Measurements from ENCODE around the gene CALCOCO1. TPM values are rescaled to one million over a fixed set of nuclear protein-coding genes. Genes with fewer than 3 reads are reported as not detected.

CALCOCO1 gene
- total RNA-seq, 1 experiment from 2014 or later, result 27.0 TPM

DNA sequence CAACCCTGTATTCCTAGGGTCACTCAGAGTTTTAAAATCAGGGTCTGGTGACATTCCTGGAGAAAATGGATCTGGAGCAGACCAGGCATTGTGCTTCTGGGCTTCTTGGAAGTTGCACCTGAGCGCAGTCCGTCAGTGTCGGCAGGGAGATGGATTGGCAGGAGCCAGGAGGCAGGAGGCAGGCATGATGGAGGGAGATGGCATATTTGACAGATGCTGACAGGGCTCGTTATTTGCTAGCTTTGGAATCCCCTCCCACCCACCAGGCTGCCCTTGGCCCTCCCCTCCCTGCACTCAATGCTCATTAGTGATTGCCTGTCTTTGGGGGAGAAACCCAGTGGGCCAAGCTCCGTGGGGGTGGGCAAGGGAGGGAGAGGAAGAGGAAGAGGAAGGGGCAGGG is 19.8 kb upstream of the CALCOCO1 start (continued):
- TF ChIP-seq, protein P1, sequence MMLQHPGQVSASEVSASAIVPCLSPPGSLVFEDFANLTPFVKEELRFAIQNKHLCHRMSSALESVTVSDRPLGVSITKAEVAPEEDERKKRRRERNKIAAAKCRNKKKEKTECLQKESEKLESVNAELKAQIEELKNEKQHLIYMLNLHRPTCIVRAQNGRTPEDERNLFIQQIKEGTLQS (CRISPR knock-in tag; conservative IDR thresholded peaks at IDR 0.05), result no peak
- TF ChIP-seq, protein P2, sequence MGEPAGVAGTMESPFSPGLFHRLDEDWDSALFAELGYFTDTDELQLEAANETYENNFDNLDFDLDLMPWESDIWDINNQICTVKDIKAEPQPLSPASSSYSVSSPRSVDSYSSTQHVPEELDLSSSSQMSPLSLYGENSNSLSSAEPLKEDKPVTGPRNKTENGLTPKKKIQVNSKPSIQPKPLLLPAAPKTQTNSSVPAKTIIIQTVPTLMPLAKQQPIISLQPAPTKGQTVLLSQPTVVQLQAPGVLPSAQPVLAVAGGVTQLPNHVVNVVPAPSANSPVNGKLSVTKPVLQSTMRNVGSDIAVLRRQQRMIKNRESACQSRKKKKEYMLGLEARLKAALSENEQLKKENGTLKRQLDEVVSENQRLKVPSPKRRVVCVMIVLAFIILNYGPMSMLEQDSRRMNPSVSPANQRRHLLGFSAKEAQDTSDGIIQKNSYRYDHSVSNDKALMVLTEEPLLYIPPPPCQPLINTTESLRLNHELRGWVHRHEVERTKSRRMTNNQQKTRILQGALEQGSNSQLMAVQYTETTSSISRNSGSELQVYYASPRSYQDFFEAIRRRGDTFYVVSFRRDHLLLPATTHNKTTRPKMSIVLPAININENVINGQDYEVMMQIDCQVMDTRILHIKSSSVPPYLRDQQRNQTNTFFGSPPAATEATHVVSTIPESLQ (CRISPR knock-in tag; IDR thresholded peaks at IDR 0.05), result no peak
- TF ChIP-seq, protein P3, sequence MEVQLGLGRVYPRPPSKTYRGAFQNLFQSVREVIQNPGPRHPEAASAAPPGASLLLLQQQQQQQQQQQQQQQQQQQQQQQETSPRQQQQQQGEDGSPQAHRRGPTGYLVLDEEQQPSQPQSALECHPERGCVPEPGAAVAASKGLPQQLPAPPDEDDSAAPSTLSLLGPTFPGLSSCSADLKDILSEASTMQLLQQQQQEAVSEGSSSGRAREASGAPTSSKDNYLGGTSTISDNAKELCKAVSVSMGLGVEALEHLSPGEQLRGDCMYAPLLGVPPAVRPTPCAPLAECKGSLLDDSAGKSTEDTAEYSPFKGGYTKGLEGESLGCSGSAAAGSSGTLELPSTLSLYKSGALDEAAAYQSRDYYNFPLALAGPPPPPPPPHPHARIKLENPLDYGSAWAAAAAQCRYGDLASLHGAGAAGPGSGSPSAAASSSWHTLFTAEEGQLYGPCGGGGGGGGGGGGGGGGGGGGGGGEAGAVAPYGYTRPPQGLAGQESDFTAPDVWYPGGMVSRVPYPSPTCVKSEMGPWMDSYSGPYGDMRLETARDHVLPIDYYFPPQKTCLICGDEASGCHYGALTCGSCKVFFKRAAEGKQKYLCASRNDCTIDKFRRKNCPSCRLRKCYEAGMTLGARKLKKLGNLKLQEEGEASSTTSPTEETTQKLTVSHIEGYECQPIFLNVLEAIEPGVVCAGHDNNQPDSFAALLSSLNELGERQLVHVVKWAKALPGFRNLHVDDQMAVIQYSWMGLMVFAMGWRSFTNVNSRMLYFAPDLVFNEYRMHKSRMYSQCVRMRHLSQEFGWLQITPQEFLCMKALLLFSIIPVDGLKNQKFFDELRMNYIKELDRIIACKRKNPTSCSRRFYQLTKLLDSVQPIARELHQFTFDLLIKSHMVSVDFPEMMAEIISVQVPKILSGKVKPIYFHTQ (CRISPR knock-in tag; IDR thresholded peaks at IDR 0.05), result no peak
- TF ChIP-seq CREB1 (CRISPR knock-in tag; IDR thresholded peaks at IDR 0.05), result no peak
- TF ChIP-seq NR1H2 (CRISPR knock-in tag; IDR thresholded peaks at IDR 0.05), result no peak
- TF ChIP-seq, protein P4, sequence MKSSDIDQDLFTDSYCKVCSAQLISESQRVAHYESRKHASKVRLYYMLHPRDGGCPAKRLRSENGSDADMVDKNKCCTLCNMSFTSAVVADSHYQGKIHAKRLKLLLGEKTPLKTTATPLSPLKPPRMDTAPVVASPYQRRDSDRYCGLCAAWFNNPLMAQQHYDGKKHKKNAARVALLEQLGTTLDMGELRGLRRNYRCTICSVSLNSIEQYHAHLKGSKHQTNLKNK (CRISPR knock-in tag; IDR thresholded peaks at IDR 0.05), result no peak
- TF ChIP-seq ZNF138 (CRISPR knock-in tag; conservative IDR thresholded peaks at IDR 0.05), result no peak
- TF ChIP-seq FOXK1 (CRISPR knock-in tag; IDR thresholded peaks at IDR 0.05), result no peak
- TF ChIP-seq ESRRA (CRISPR knock-in tag; IDR thresholded peaks at IDR 0.05; ENCODE audit: borderline replicate concordance), result no peak

DNA sequence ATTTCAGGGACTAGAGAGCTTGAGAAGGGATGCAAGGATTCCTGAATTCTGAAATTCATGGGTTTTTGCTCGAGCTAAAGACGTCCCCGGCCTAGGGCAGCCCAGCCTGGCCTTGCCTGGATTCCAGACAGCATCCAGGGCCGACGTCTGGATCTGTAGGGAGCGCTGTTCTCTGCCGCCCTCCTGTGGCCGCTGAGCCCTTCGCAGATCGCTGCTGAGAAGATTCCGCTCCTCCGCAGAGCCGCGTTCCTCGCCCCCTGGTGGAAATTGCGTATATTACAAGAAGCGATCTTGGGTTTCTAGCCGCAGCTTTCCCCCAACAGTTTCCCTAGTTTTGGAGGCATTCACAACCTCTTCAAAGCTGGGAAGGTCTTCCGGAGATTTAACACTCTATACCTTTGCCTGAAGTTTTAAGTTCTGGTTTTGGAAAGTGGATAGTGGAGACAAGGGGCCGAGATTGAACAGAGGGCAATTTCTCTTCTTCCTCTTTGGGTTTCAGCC is 19.4 kb upstream of the CALCOCO1 start:
- ATAC-seq (peak; percentile 74), DNase-seq (ENCODE audit: low spot score) (peak; percentile 97)
- CTCF ChIA-PET, result interaction anchor here (0.6 to 10.2 kb wide), 65 partner anchors 10 to 468 kb away, joined by 3 to 327 read pairs (median 4); partner anchors contain the start of genes ATP5MC2, CALCOCO1, HOXC13 and HOXC5
- Mint-ChIP-seq H3K9me3 (no peaks in the 10 kb centered on the region), H3K36me3 (no peaks in the 10 kb centered on the region), H3K27ac (no peak overlapping the region), H3K27me3 (ENCODE audit: low read depth) (peaks cover 15% of the 10 kb centered on the region), H3K4me1 (peaks cover 16% of the 10 kb centered on the region), H3K4me3 (no peak overlapping the region)
- TF ChIP-seq ZNF138 (CRISPR knock-in tag; conservative IDR thresholded peaks at IDR 0.05) (no peak), ZNF416 (CRISPR knock-in tag; IDR thresholded peaks at IDR 0.05) (no peak), FOXK1 (CRISPR knock-in tag; IDR thresholded peaks at IDR 0.05) (no peak), TCF7 (CRISPR knock-in tag; IDR thresholded peaks at IDR 0.05; ENCODE audit: low read depth) (no peak), ZNF423 (CRISPR knock-in tag; IDR thresholded peaks at IDR 0.05) (no peak), ETV6 (CRISPR knock-in tag; IDR thresholded peaks at IDR 0.05) (peak; percentile 75)
- TF ChIP-seq, protein P5, sequence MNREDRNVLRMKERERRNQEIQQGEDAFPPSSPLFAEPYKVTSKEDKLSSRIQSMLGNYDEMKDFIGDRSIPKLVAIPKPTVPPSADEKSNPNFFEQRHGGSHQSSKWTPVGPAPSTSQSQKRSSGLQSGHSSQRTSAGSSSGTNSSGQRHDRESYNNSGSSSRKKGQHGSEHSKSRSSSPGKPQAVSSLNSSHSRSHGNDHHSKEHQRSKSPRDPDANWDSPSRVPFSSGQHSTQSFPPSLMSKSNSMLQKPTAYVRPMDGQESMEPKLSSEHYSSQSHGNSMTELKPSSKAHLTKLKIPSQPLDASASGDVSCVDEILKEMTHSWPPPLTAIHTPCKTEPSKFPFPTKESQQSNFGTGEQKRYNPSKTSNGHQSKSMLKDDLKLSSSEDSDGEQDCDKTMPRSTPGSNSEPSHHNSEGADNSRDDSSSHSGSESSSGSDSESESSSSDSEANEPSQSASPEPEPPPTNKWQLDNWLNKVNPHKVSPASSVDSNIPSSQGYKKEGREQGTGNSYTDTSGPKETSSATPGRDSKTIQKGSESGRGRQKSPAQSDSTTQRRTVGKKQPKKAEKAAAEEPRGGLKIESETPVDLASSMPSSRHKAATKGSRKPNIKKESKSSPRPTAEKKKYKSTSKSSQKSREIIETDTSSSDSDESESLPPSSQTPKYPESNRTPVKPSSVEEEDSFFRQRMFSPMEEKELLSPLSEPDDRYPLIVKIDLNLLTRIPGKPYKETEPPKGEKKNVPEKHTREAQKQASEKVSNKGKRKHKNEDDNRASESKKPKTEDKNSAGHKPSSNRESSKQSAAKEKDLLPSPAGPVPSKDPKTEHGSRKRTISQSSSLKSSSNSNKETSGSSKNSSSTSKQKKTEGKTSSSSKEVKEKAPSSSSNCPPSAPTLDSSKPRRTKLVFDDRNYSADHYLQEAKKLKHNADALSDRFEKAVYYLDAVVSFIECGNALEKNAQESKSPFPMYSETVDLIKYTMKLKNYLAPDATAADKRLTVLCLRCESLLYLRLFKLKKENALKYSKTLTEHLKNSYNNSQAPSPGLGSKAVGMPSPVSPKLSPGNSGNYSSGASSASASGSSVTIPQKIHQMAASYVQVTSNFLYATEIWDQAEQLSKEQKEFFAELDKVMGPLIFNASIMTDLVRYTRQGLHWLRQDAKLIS (CRISPR knock-in tag; IDR thresholded peaks at IDR 0.05; ENCODE audit: borderline replicate concordance), result no peak
- TF ChIP-seq, protein P6, sequence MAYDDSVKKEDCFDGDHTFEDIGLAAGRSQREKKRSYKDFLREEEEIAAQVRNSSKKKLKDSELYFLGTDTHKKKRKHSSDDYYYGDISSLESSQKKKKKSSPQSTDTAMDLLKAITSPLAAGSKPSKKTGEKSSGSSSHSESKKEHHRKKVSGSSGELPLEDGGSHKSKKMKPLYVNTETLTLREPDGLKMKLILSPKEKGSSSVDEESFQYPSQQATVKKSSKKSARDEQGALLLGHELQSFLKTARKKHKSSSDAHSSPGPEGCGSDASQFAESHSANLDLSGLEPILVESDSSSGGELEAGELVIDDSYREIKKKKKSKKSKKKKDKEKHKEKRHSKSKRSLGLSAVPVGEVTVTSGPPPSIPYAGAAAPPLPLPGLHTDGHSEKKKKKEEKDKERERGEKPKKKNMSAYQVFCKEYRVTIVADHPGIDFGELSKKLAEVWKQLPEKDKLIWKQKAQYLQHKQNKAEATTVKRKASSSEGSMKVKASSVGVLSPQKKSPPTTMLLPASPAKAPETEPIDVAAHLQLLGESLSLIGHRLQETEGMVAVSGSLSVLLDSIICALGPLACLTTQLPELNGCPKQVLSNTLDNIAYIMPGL (CRISPR knock-in tag; IDR thresholded peaks at IDR 0.05), result no peak
- TF ChIP-seq, protein P7, sequence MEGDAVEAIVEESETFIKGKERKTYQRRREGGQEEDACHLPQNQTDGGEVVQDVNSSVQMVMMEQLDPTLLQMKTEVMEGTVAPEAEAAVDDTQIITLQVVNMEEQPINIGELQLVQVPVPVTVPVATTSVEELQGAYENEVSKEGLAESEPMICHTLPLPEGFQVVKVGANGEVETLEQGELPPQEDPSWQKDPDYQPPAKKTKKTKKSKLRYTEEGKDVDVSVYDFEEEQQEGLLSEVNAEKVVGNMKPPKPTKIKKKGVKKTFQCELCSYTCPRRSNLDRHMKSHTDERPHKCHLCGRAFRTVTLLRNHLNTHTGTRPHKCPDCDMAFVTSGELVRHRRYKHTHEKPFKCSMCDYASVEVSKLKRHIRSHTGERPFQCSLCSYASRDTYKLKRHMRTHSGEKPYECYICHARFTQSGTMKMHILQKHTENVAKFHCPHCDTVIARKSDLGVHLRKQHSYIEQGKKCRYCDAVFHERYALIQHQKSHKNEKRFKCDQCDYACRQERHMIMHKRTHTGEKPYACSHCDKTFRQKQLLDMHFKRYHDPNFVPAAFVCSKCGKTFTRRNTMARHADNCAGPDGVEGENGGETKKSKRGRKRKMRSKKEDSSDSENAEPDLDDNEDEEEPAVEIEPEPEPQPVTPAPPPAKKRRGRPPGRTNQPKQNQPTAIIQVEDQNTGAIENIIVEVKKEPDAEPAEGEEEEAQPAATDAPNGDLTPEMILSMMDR (IDR thresholded peaks at IDR 0.05), result peak; percentile 98
- TF ChIP-seq, protein P8, sequence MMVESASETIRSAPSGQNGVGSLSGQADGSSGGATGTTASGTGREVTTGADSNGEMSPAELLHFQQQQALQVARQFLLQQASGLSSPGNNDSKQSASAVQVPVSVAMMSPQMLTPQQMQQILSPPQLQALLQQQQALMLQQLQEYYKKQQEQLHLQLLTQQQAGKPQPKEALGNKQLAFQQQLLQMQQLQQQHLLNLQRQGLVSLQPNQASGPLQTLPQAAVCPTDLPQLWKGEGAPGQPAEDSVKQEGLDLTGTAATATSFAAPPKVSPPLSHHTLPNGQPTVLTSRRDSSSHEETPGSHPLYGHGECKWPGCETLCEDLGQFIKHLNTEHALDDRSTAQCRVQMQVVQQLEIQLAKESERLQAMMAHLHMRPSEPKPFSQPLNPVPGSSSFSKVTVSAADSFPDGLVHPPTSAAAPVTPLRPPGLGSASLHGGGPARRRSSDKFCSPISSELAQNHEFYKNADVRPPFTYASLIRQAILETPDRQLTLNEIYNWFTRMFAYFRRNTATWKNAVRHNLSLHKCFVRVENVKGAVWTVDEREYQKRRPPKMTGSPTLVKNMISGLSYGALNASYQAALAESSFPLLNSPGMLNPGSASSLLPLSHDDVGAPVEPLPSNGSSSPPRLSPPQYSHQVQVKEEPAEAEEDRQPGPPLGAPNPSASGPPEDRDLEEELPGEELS (CRISPR knock-in tag; IDR thresholded peaks at IDR 0.05), result no peak
- POLR2A ChIA-PET, result interaction anchor here (0.9 to 1.4 kb wide), 3 partner anchors 44 to 71 kb away, joined by 3 to 4 read pairs (median 4); partner anchors contain the start of gene ATP5MC2

Data from WTC11 (cell line).